ENCODE data around the gene NELFA.

DNA sequence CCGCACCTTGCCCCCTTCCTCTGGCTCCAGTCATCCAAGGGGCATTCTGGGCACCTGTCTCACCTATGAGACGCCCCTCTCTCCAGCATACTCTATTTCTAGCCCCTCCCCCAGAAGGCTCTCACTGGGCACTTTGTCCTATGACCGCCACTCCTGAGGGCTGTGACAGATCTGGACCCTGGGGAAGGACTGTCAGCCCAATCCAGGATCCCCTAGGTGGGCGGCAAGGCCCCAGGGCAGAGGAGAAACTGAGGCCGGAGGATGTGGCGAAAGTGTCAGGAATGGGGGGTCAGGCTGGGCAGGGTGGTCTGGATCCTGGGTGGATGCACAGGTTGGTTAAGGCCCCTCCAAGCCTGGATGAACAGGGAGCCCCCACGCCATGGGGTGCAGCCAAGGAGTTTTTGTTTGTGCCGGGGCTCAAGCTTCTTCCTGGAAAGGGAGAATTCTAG is 34.2 kb upstream of the NELFA start:
- TF ChIP-seq CEBPB (IDR thresholded peaks at IDR 0.05) (no peak), CREB1 (IDR thresholded peaks at IDR 0.05; ENCODE audit: low read depth) (no peak)
